NCI-H2171 treated with DMSO at 0.1 percent for 48 hours (cell line): ENCODE data around the gene MAJIN.

Experiments used
- DNase-seq: peaks from one replicate; lab custom pipeline; 2025; lab: John Stamatoyannopoulos, UW

Gene MAJIN

GRCh38 chr11:64911689-64912088, 60.2 kb downstream of the MAJIN start:
- DNase-seq = no peak

- no peak for DNase-seq
These were observed 60.8 kb downstream of the MAJIN start for GRCh38 chr11:64911142-64911541.

GRCh38 chr11:64910451-64911093, 61.3 kb downstream of the MAJIN start:
- no peak for DNase-seq

GRCh38 chr11:64909653-64910343, 62.1 kb downstream of the MAJIN start:
- no peak for DNase-seq

- DNase-seq = no peak
These were observed 63.1 kb downstream of the MAJIN start for GRCh38 chr11:64908766-64909165.

GRCh38 chr11:64906314-64906635, 65.6 kb downstream of the MAJIN start:
- DNase-seq = no peak

- DNase-seq = no peak
These were observed 66.2 kb downstream of the MAJIN start for GRCh38 chr11:64905516-64906313.

GRCh38 chr11:64903291-64903833, 68.5 kb downstream of the MAJIN start:
- DNase-seq = no peak

GRCh38 chr11:64902102-64902900, 69.6 kb downstream of the MAJIN start:
- no peak for DNase-seq

GRCh38 chr11:64900774-64901173, 71.1 kb downstream of the MAJIN start:
- DNase-seq = no peak

GRCh38 chr11:64900263-64900678, 71.6 kb downstream of the MAJIN start:
- no peak for DNase-seq

GRCh38 chr11:64898541-64898940, 73.4 kb downstream of the MAJIN start:
- DNase-seq = no peak

GRCh38 chr11:64898076-64898445, 73.8 kb downstream of the MAJIN start:
- DNase-seq = no peak

GRCh38 chr11:64897381-64898075, 74.4 kb downstream of the MAJIN start:
- no peak for DNase-seq

GRCh38 chr11:64896448-64897022, 75.4 kb downstream of the MAJIN start:
- DNase-seq = no peak

GRCh38 chr11:64894812-64895452, 77.0 kb downstream of the MAJIN start:
- no peak for DNase-seq

- DNase-seq = peak; percentile 53
These were observed 77.7 kb downstream of the MAJIN start for GRCh38 chr11:64894070-64894811.

GRCh38 chr11:64893194-64894069, 78.5 kb downstream of the MAJIN start:
- no peak for DNase-seq

GRCh38 chr11:64892838-64893193, 79.1 kb downstream of the MAJIN start:
- no peak for DNase-seq
